ENCODE results near the gene MPDZ.

- TF ChIP-seq CTCF (conservative IDR thresholded peaks at IDR 0.05; ENCODE audit: low read depth in 2 of 2) (no peak), POLR2AphosphoS5 (IDR thresholded peaks at IDR 0.05; ENCODE audit: low read depth) (no peak), EZH2 (IDR thresholded peaks at IDR 0.05; ENCODE audit: low read depth, unreplicated experiment) (no peak), CREB1 (CRISPR knock-in tag; IDR thresholded peaks at IDR 0.05; ENCODE audit: low read depth) (no peak), REST (IDR thresholded peaks at IDR 0.05; ENCODE audit: unreplicated experiment) (no peak)
These were observed 39.8 kb downstream of the MPDZ start for GRCh38 chr9:13239660-13240059.

Data from GM23338 (cell line).